IPS-NIHi7 (cell line): ENCODE results near the gene GPR137.

Source experiments
- DNase-seq: peaks from one replicate; pipeline ENCODE4 v3.0.0; 2012; ENCODE audit warnings: mixed read lengths; ENCODE audit errors: extremely low spot score

Gene GPR137

GRCh38 chr11:64264371-64264852 lies 21.2 kb upstream of the GPR137 start:
- no peak for DNase-seq

- DNase-seq, result no peak
Measured at GRCh38 chr11:64265176-64266160, 20.2 kb upstream of the GPR137 start.

GRCh38 chr11:64266339-64266738 lies 19.3 kb upstream of the GPR137 start:
- no peak for DNase-seq

- DNase-seq, result no peak
Measured at GRCh38 chr11:64267207-64267945, 18.3 kb upstream of the GPR137 start.

GRCh38 chr11:64268025-64268892 lies 17.4 kb upstream of the GPR137 start:
- DNase-seq, result peak; percentile 15

- no peak for DNase-seq
Measured at GRCh38 chr11:64268893-64269539, 16.6 kb upstream of the GPR137 start.

GRCh38 chr11:64269540-64270220 lies 16.0 kb upstream of the GPR137 start:
- DNase-seq, result peak; percentile 84

- DNase-seq, result no peak
Measured at GRCh38 chr11:64275031-64275800, 10.4 kb upstream of the GPR137 start.

GRCh38 chr11:64275841-64276240 lies 9.8 kb upstream of the GPR137 start:
- DNase-seq, result no peak

GRCh38 chr11:64276653-64277431 lies 8.8 kb upstream of the GPR137 start:
- DNase-seq, result no peak

GRCh38 chr11:64278576-64279190 lies 7.0 kb upstream of the GPR137 start:
- DNase-seq, result no peak

- no peak for DNase-seq
Measured at GRCh38 chr11:64281957-64282770, 3.5 kb upstream of the GPR137 start.

GRCh38 chr11:64283092-64283491 lies 2.6 kb upstream of the GPR137 start:
- DNase-seq, result no peak

- DNase-seq, result peak; percentile 97
Measured at GRCh38 chr11:64284048-64284961, 1.3 kb upstream of the GPR137 start, which contains the start of gene BAD. BAD (minus strand) TSS chr11:64284665; CDS start chr11:64284368, 297 bp downstream.

- no peak for DNase-seq
Measured at GRCh38 chr11:64285885-64286800, 495 bp downstream of the GPR137 start.
